PFSK-1 (cell line): ENCODE measurements around the gene FRMD3.

Source experiments
- FOXP2 ChIP-seq: optimal IDR thresholded peaks from 2 replicates; pipeline ENCODE3; 2011; ENCODE audit warnings: borderline replicate concordance, control low read depth, inconsistent platforms; ENCODE audit not compliant: insufficient read depth; ENCODE audit errors: extremely low read length, extremely low read depth
- POLR2AphosphoS5 ChIP-seq: IDR thresholded peaks from 2 replicates; pipeline ENCODE4 v1.6.1; 2012; ENCODE audit warnings: low read depth, mild to moderate bottlenecking, control low read depth, low read length, moderate library complexity
- SIN3A ChIP-seq: IDR thresholded peaks from 2 replicates; pipeline ENCODE4 v1.6.1; 2012; ENCODE audit warnings: mild to moderate bottlenecking, low read length, moderate library complexity, borderline replicate concordance; ENCODE audit not compliant: insufficient read depth
- TAF1 ChIP-seq: IDR thresholded peaks from 2 replicates; pipeline ENCODE4 v1.6.1; 2012; ENCODE audit warnings: low read length, control low read depth, borderline replicate concordance; ENCODE audit not compliant: insufficient read depth
- TF ChIP-seq, protein P1 (sequence below), 2 experiments: IDR thresholded peaks; 2 replicates each; pipeline versions ENCODE4 v1.6.1 to v1.8.0; 2011 to 2012; ENCODE audit warnings: low read depth in 2 of 2, low read length in 2 of 2, control low read depth in 1 of 2, inconsistent platforms in 1 of 2, mild to moderate bottlenecking in 1 of 2, moderate library complexity in 1 of 2; ENCODE audit not compliant: insufficient read depth in 1 of 2

FRMD3 gene

DNA sequence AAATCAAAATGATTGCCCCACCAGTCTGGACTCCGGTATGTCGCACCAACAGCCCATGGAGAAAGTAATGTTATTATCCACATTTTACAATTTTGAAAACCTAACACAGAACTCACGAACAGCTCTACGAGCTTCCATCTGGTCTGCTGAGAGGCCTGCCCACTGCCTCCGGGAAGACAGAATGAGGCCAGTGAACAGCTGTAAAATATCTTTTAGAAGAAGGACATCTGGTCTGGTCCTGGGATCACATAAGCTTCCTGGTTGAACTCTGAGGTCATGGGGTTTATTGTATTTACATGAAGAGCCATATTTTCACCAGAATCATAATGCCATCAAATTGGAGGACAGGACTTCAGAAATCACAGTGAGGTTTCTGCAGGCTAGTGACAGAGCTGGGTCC lies 89.0 kb downstream of the FRMD3 start:
- TF ChIP-seq FOXP2: no peak
- no peak for TF ChIP-seq SIN3A
- TF ChIP-seq POLR2AphosphoS5: no peak
- TF ChIP-seq TAF1: no peak
- TF ChIP-seq, protein P1, sequence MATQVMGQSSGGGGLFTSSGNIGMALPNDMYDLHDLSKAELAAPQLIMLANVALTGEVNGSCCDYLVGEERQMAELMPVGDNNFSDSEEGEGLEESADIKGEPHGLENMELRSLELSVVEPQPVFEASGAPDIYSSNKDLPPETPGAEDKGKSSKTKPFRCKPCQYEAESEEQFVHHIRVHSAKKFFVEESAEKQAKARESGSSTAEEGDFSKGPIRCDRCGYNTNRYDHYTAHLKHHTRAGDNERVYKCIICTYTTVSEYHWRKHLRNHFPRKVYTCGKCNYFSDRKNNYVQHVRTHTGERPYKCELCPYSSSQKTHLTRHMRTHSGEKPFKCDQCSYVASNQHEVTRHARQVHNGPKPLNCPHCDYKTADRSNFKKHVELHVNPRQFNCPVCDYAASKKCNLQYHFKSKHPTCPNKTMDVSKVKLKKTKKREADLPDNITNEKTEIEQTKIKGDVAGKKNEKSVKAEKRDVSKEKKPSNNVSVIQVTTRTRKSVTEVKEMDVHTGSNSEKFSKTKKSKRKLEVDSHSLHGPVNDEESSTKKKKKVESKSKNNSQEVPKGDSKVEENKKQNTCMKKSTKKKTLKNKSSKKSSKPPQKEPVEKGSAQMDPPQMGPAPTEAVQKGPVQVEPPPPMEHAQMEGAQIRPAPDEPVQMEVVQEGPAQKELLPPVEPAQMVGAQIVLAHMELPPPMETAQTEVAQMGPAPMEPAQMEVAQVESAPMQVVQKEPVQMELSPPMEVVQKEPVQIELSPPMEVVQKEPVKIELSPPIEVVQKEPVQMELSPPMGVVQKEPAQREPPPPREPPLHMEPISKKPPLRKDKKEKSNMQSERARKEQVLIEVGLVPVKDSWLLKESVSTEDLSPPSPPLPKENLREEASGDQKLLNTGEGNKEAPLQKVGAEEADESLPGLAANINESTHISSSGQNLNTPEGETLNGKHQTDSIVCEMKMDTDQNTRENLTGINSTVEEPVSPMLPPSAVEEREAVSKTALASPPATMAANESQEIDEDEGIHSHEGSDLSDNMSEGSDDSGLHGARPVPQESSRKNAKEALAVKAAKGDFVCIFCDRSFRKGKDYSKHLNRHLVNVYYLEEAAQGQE (IDR thresholded peaks at IDR 0.05; ENCODE audit: insufficient read depth in 1 of 2, low read depth in 2 of 2, low read length in 2 of 2): no peak

DNA sequence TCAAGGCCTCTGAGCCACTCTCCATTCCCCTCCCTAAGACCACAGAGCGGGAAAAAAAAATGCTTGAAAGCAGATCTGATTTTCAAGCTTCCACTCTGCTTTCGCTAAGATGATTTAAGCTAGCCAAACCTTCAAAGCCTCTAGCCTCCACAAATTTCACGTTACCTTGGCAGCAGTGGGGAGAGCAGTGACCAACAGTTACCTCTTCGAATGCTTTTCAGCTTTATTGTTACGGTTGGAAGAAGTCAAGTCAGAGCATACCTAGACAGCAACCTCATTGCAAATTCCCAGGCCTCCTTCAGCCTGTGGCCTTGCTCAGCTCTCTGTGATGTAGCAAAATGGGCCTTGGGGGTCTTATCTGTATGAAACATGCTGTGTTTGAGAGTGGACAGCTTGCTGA lies 89.6 kb downstream of the FRMD3 start:
- no peak for TF ChIP-seq TAF1
- TF ChIP-seq, protein P1 (IDR thresholded peaks at IDR 0.05; ENCODE audit: insufficient read depth in 1 of 2, low read depth in 2 of 2, low read length in 2 of 2): no peak
- TF ChIP-seq POLR2AphosphoS5: no peak
- TF ChIP-seq FOXP2: no peak
- no peak for TF ChIP-seq SIN3A

DNA sequence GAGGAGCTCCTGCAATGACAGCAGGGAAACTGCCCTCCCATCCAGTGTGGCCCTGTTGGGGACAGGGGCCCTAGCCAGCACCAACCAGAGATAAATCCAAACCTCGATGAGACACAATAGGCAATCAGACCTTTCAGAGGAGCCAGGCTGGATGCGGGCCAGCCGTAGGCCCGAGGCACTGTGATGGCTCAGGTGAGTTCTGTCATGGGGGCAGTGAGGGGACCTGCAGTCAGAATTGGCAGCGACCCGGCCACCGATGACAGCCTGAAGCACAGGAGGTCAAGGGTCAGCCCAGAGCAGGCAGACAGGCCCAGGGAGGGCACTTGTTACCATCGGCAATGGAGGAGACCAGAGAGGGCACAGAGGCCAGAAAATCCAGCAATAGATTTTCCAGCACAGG lies 90.8 kb downstream of the FRMD3 start:
- TF ChIP-seq SIN3A: no peak
- TF ChIP-seq, protein P1 (IDR thresholded peaks at IDR 0.05; ENCODE audit: insufficient read depth in 1 of 2, low read depth in 2 of 2, low read length in 2 of 2): no peak
- TF ChIP-seq TAF1: no peak
- no peak for TF ChIP-seq FOXP2
- no peak for TF ChIP-seq POLR2AphosphoS5

DNA sequence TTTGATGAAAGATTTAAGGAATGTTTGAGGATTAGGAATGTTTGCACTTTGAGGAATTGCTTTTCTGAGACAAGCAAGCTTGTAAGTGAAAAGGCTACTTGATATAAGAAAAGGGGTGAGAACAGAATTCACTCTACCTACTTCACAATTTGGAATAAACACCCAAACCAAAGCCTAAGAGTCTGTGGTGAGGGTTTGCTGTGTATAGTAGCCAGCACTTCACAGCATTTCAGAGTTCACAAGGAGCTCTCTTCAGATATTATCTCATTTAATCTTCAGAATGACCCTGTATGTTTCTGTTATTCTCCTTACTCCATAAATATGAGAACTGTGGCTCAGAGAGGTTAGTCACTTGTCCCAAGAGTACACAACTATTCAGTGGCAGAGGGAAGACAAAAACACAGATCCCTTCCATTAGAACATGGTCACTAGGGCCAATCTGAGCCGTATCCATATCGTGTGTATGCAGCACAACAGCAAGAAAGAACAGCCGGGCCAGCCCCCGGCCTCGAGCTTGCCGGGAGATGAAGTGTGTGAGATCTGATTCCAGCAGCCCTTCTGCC lies 92.4 kb downstream of the FRMD3 start:
- no peak for TF ChIP-seq TAF1
- no peak for TF ChIP-seq POLR2AphosphoS5
- no peak for TF ChIP-seq SIN3A
- TF ChIP-seq, protein P1 (IDR thresholded peaks at IDR 0.05; ENCODE audit: insufficient read depth in 1 of 2, low read depth in 2 of 2, low read length in 2 of 2): no peak
- no peak for TF ChIP-seq FOXP2
